Adrenal gland (tissue), 5 donors: ENCODE data around the gene RAMP3.

Experiments used
- CTCF ChIP-seq, 6 experiments: fragments of 450-650 bp in 4 of 6; fragments of 200-600 bp in 2 of 6; sonication (generic) in 1 of 6; IDR thresholded peaks; 1 replicate in 5 of 6; 2 replicates in 1 of 6; pipeline versions ENCODE4 v1.5.1 to v1.8.0; 2016 to 2021; ENCODE audit warnings: antibody characterized with exemption in 6 of 6, mild to moderate bottlenecking in 2 of 6, moderate library complexity in 1 of 6
- POLR2A ChIP-seq, 2 donors: fragments of 450-650 bp; IDR thresholded peaks; one replicate each; pipeline ENCODE4 v1.6.1; 2017; ENCODE audit warnings: antibody characterized with exemption in 2 of 2, mild to moderate bottlenecking in 2 of 2, moderate library complexity in 1 of 2
- donor health status: DM: no; HTN: no; CAD: no.

GRCh38 chr7:45180084-45180986 lies 22.7 kb downstream of the RAMP3 start:
- TF ChIP-seq POLR2A (IDR thresholded peaks at IDR 0.05) (no peak), CTCF (IDR thresholded peaks at IDR 0.05) (no peak)
